ENCODE results near the gene NCOA5.
A peak's percentile ranks its signal among the peaks of the same experiment; 100 is the strongest.

Gene NCOA5

GRCh38 chr20:46132705-46133120, 43.0 kb upstream of the NCOA5 start:
- peak; percentile 92 for TF ChIP-seq CTCF (IDR thresholded peaks at IDR 0.05)

GRCh38 chr20:46131396-46131795, 41.6 kb upstream of the NCOA5 start:
- no peak for TF ChIP-seq CTCF (IDR thresholded peaks at IDR 0.05)

GRCh38 chr20:46130534-46130933, 40.8 kb upstream of the NCOA5 start:
- TF ChIP-seq CTCF (IDR thresholded peaks at IDR 0.05), result no peak

- no peak for TF ChIP-seq CTCF (IDR thresholded peaks at IDR 0.05)
Measured at GRCh38 chr20:46129955-46130481, 40.3 kb upstream of the NCOA5 start.

- TF ChIP-seq CTCF (IDR thresholded peaks at IDR 0.05), result peak; percentile 81
Measured at GRCh38 chr20:46128310-46129151, 38.8 kb upstream of the NCOA5 start.

- TF ChIP-seq CTCF (IDR thresholded peaks at IDR 0.05), result no peak
Measured at GRCh38 chr20:46127396-46128010, 37.7 kb upstream of the NCOA5 start.

GRCh38 chr20:46126440-46127056, 36.8 kb upstream of the NCOA5 start:
- no peak for TF ChIP-seq CTCF (IDR thresholded peaks at IDR 0.05)
